NCI-H510A (cell line): ENCODE data around the gene ZNF8.
A peak's percentile ranks its signal among the peaks of the same experiment; 100 is the strongest.
"Not testable (repeated sequence)": the region's sequence is repeated elsewhere in the genome, so short reads cannot be mapped to it uniquely, and the experiment has no call there.

Source experiments
- DNase-seq: peaks from one replicate; lab custom pipeline; 2025; lab: John Stamatoyannopoulos, UW

The ZNF8 gene

GRCh38 chr19:58296104-58296503, 17.3 kb downstream of the ZNF8 start:
- no peak for DNase-seq

GRCh38 chr19:58300620-58301019, 21.9 kb downstream of the ZNF8 start:
- DNase-seq, result no peak

GRCh38 chr19:58304255-58304654, 25.5 kb downstream of the ZNF8 start:
- no peak for DNase-seq

- no peak for DNase-seq
These were observed 26.0 kb downstream of the ZNF8 start for GRCh38 chr19:58304748-58305064.

- DNase-seq, result peak; percentile 96
These were observed 26.5 kb downstream of the ZNF8 start, which contains the start of gene ERVK3-1 for GRCh38 chr19:58305065-58305931. TSS of gene ERVK3-1 (plus strand) at chr19:58305377. CDS start at chr19:58312169, 6,792 bp downstream.

GRCh38 chr19:58305932-58306323, 27.2 kb downstream of the ZNF8 start:
- no peak for DNase-seq

- no peak for DNase-seq
These were observed 29.0 kb downstream of the ZNF8 start for GRCh38 chr19:58307736-58308135.

GRCh38 chr19:58310685-58311084, 31.9 kb downstream of the ZNF8 start:
- DNase-seq, result not testable (repeated sequence)

GRCh38 chr19:58311345-58311865, 32.6 kb downstream of the ZNF8 start:
- DNase-seq, result no peak

- DNase-seq, result no peak
These were observed 36.8 kb downstream of the ZNF8 start for GRCh38 chr19:58315580-58315979.

- DNase-seq, result no peak
These were observed 38.8 kb downstream of the ZNF8 start for GRCh38 chr19:58317476-58318072.

- DNase-seq, result no peak
These were observed 39.5 kb downstream of the ZNF8 start for GRCh38 chr19:58318297-58318696.

- no peak for DNase-seq
These were observed 40.5 kb downstream of the ZNF8 start for GRCh38 chr19:58319241-58319640.

GRCh38 chr19:58325311-58326022, 46.7 kb downstream of the ZNF8 start:
- no peak for DNase-seq

- no peak for DNase-seq
These were observed 47.8 kb downstream of the ZNF8 start for GRCh38 chr19:58326501-58326913.

- DNase-seq, result peak; percentile 90
These were observed 48.4 kb downstream of the ZNF8 start, which contains the start of gene ZSCAN22 for GRCh38 chr19:58326914-58327726. TSS of gene ZSCAN22 (plus strand) at chr19:58326994. CDS start at chr19:58334803, 7,809 bp downstream.

- DNase-seq, result no peak
These were observed 50.2 kb downstream of the ZNF8 start for GRCh38 chr19:58328999-58329398.

- no peak for DNase-seq
These were observed 51.7 kb downstream of the ZNF8 start for GRCh38 chr19:58330458-58330857.

- DNase-seq, result no peak
These were observed 53.9 kb downstream of the ZNF8 start for GRCh38 chr19:58332697-58333096.

- no peak for DNase-seq
These were observed 56.0 kb downstream of the ZNF8 start for GRCh38 chr19:58334691-58335249.

- no peak for DNase-seq
These were observed 56.9 kb downstream of the ZNF8 start for GRCh38 chr19:58335630-58336029.
